Ascending aorta (tissue), 2 donors: ENCODE data around the gene AKAP9. TPM values are rescaled to one million over a fixed set of nuclear protein-coding genes. Genes with fewer than 3 reads are reported as not detected.
"Not testable (repeated sequence)": the region's sequence is repeated elsewhere in the genome, so short reads cannot be mapped to it uniquely, and the experiment has no call there.

ENCODE experiments used
- DNase-seq, 2 donors: peaks; one replicate each; pipeline ENCODE4 v3.0.0-alpha.2; 2019; ENCODE audit warnings: low spot score in 2 of 2
- H3K27ac ChIP-seq, 2 donors: fragments of 200-600 bp; sonication (generic); one replicate each; pipeline ENCODE4 v1.5.1; 2016 to 2017; ENCODE audit warnings: mild to moderate bottlenecking in 1 of 2
- H3K27me3 ChIP-seq: fragments of 200-600 bp; sonication (generic); one replicate; pipeline ENCODE4 v1.5.1; 2017
- H3K36me3 ChIP-seq, 2 donors: fragments of 200-600 bp; sonication (generic); one replicate each; pipeline ENCODE4 v1.5.1; 2016
- H3K4me1 ChIP-seq, 2 donors: fragments of 200-600 bp; sonication (generic); one replicate each; pipeline ENCODE4 v1.5.1; 2016 to 2017; ENCODE audit warnings: mild to moderate bottlenecking in 1 of 2
- H3K4me3 ChIP-seq, 2 donors: fragments of 200-600 bp; sonication (generic); one replicate each; pipeline ENCODE4 v1.5.1; 2016 to 2017; ENCODE audit warnings: mild to moderate bottlenecking in 1 of 2
- H3K9me3 ChIP-seq, 2 donors: fragments of 200-600 bp; sonication (generic); one replicate each; pipeline ENCODE4 v1.5.1; 2016
- intact Hi-C: fragments of 100-400 bp; cut with DNase I; formaldehyde crosslinking; loops from one replicate; pipeline ENCODE4 v1.15.1; 2023
- total RNA-seq: library from RNA; depleted of rRNA; stranded (reverse); fragments of >200 nt; gene quantifications from one replicate; pipeline ENCODE4 v1.1.0, GENCODE V29; 2016
- TF ChIP-seq, protein P1 (sequence below), 3 experiments: fragments of 200-600 bp in 2 of 3; fragments of 450-650 bp in 1 of 3; sonication (generic) in 2 of 3; IDR thresholded peaks; one replicate each; pipeline ENCODE4 v1.5.1; 2016 to 2019; ENCODE audit warnings: antibody characterized with exemption in 3 of 3, mild to moderate bottlenecking in 1 of 3, moderate library complexity in 1 of 3

AKAP9 gene
- total RNA-seq, 1 donor from 2014 or later: 14.4 TPM

DNA sequence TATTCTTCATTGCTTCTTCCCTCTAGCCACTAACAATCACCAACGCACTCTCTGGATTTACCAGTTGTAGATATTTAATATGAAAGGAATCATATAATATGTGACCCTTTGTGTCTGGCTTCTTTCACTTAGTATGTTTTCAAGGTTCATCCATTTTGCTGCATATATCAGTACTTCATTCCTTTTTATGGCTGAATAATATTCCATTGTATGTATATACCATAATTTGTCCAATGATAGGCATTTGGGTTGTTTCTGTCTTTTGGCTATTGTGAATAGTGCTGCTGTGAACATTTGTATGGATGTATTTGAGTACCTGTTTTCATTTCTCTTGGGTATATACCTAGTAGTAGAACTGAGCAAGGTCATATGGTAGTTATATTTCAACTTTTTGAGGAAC is 7.3 kb downstream of the AKAP9 start:
- DNase-seq: no peak
- Histone ChIP-seq H3K36me3 (no peaks in the 10 kb centered on the region), H3K9me3 (no peaks in the 10 kb centered on the region), H3K4me1 (no peaks in the 10 kb centered on the region), H3K27ac (no peak overlapping the region), H3K27me3 (no peaks in the 10 kb centered on the region), H3K4me3 (no peak overlapping the region)
- TF ChIP-seq, protein P1, sequence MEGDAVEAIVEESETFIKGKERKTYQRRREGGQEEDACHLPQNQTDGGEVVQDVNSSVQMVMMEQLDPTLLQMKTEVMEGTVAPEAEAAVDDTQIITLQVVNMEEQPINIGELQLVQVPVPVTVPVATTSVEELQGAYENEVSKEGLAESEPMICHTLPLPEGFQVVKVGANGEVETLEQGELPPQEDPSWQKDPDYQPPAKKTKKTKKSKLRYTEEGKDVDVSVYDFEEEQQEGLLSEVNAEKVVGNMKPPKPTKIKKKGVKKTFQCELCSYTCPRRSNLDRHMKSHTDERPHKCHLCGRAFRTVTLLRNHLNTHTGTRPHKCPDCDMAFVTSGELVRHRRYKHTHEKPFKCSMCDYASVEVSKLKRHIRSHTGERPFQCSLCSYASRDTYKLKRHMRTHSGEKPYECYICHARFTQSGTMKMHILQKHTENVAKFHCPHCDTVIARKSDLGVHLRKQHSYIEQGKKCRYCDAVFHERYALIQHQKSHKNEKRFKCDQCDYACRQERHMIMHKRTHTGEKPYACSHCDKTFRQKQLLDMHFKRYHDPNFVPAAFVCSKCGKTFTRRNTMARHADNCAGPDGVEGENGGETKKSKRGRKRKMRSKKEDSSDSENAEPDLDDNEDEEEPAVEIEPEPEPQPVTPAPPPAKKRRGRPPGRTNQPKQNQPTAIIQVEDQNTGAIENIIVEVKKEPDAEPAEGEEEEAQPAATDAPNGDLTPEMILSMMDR (IDR thresholded peaks at IDR 0.05): no peak
- intact Hi-C loops: loop anchor here (10.0 kb wide), 2 partner anchors 297 to 683 kb away; partner anchors contain the start of genes ANKIB1, FZD1 and KRIT1

DNA sequence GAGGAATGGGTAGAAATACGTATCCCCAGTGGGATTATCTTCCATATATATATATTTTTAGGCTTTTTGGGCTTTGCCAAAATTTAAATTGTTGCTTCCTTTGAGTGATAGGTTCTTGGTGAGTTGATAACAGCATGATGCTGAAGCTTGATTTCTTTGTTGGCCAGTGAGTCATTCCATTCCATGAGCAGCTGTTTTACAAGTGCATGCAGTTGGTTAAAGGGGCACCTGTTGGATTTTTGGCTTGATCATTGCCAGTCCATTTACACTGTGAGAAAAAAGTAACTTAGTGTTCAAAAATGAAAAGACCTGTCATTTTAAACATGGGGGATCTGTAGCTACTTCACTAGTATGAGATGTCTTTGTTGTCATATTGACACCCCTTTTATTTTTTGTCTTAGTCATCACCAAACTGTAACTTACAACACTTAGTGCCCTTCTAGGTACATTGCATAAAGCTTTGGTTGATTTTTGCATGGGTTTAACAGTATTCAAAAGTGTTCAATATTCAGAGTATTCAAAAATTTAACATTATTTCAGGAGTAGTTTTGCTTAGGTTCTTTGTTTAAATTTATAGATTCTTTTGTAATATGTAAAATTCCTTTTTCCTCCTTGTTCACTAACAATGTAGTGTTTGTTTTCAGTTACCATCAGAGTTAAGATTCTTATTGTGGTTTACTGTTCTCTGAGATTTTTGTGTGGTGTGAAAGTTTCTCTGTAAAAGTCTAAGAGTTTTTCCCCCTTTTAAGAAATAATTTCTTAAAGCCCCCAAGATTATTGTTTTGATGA is 8.8 kb downstream of the AKAP9 start:
- Histone ChIP-seq H3K27me3 (no peaks in the 10 kb centered on the region), H3K27ac (no peak overlapping the region), H3K4me1 (no peaks in the 10 kb centered on the region), H3K36me3 (no peaks in the 10 kb centered on the region), H3K4me3 (no peak overlapping the region), H3K9me3 (no peaks in the 10 kb centered on the region)
- DNase-seq: no peak
- intact Hi-C loops: loop anchor here (10.0 kb wide), 2 partner anchors 295 to 685 kb away; partner anchors contain the start of genes ANKIB1, FZD1 and KRIT1
- TF ChIP-seq, protein P1 (IDR thresholded peaks at IDR 0.05): no peak

DNA sequence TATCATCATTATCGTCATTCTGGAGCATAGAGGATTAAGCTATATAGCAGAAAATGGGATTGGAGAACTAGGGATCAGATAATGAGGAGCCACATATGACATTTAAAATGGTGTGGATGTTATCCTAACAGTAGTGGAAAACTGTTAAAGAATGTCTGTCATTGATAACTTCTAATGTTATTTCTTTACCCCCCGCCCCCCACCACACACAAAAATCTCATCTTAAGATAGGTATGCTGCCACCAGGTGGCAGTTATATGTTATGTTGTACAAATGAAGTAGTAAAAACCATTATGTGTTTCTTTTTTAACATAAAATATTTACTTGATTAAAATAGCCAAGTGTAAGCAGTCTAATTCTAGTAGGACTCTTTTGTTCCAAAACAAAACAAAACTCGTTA is 13.0 kb downstream of the AKAP9 start:
- Histone ChIP-seq H3K4me3 (no peak overlapping the region), H3K27ac (no peak overlapping the region), H3K4me1 (peaks cover 0 to 2% of the 10 kb centered on the region in 2 donors), H3K36me3 (no peaks in the 10 kb centered on the region), H3K9me3 (no peaks in the 10 kb centered on the region), H3K27me3 (no peaks in the 10 kb centered on the region)
- intact Hi-C loops: no loop called here
- DNase-seq: no peak
- TF ChIP-seq, protein P1 (IDR thresholded peaks at IDR 0.05): no peak

DNA sequence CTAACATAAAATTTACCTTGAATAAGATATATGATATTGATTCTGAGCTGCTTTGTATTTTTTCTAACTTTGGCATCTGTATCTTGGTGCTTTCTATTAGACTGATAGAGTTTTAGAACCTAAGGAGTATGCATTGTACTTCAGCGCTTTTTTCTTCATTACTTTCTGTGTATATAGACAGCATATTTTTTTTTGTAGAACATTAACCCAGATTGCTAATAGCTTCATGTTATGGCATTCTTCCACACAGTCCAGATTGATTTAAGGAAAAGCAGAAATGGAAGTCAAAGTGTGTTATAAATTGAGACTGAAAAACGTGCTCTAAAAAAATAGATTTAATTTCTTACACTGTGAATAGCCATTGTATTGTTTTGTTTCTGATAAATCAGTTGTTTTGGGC is 15.8 kb downstream of the AKAP9 start:
- H3K4me3 ChIP-seq, H3K27me3 ChIP-seq, DNase-seq, H3K27ac ChIP-seq, H3K36me3 ChIP-seq, H3K9me3 ChIP-seq, H3K4me1 ChIP-seq, intact Hi-C loops: not testable (repeated sequence)

DNA sequence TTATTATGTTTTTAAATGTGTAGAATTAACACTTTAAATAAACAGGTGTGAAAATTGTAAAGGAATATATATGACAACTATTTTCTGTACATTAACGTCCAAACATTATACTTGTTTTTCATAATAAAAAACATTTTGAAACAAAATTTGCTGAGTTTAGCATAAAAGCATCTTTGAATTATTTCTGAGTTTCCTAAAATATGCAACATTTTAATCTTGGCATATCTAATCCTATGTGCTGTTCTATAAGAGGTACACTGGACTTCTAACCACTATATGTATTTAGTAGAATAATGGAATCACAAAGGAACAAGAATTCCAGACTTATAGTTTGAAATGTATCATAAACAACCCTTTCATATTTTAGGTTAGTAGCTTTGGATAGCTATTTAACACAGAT is 16.6 kb downstream of the AKAP9 start:
- Histone ChIP-seq H3K4me3 (no peak overlapping the region), H3K4me1 (peaks cover 0 to 2% of the 10 kb centered on the region in 2 donors), H3K9me3 (no peaks in the 10 kb centered on the region), H3K27ac (no peak overlapping the region), H3K27me3 (no peaks in the 10 kb centered on the region), H3K36me3 (no peaks in the 10 kb centered on the region)
- no peak for DNase-seq
- TF ChIP-seq, protein P1 (IDR thresholded peaks at IDR 0.05): no peak
- intact Hi-C loops: no loop called here

DNA sequence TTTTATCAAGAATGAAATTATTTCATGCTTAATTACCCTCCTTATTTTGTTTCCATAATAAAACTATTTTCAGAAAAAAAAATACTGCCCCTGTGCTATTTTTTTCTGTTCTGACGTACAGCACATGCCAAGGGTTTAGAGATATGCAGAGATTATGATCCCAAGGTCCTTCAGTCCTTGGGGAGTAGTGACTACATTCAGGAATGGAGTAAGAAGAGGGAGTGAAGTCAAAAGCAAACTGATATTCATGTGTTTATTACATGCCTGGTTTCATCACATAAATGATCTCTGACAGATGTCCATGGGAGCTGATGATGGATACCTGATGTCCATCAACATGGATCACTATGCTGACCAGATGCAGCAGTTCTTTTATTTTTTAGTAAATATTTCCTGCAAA is 17.2 kb downstream of the AKAP9 start:
- no peak for DNase-seq
- Histone ChIP-seq H3K9me3 (no peaks in the 10 kb centered on the region), H3K4me1 (peaks cover 0 to 2% of the 10 kb centered on the region in 2 donors), H3K36me3 (no peaks in the 10 kb centered on the region), H3K4me3 (no peak overlapping the region), H3K27ac (no peak overlapping the region), H3K27me3 (no peaks in the 10 kb centered on the region)
- intact Hi-C loops: no loop called here
- TF ChIP-seq, protein P1 (IDR thresholded peaks at IDR 0.05): no peak
